Measurements from ENCODE around the gene TBXAS1.

DNA sequence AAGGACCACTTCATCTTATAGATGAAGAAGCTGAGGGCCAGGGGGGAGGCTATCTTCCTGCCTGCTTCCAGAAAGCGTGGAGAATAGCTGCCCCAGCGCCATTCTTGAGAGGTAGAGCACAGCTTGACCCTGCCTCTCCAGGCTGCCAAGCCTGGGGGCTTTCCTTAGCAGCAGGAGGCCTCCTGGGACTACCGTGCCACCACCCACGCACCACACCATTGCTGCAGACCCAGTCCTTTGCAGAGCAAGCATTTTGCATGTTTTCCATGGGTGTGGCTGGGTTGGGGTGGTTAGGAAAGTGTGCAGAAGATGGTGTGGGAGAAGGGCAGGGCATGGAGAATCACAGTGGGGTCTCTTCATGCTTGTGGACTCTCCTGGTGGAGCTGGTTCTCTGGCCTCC is 64.9 kb downstream of the TBXAS1 start:
- TF ChIP-seq, protein P1, sequence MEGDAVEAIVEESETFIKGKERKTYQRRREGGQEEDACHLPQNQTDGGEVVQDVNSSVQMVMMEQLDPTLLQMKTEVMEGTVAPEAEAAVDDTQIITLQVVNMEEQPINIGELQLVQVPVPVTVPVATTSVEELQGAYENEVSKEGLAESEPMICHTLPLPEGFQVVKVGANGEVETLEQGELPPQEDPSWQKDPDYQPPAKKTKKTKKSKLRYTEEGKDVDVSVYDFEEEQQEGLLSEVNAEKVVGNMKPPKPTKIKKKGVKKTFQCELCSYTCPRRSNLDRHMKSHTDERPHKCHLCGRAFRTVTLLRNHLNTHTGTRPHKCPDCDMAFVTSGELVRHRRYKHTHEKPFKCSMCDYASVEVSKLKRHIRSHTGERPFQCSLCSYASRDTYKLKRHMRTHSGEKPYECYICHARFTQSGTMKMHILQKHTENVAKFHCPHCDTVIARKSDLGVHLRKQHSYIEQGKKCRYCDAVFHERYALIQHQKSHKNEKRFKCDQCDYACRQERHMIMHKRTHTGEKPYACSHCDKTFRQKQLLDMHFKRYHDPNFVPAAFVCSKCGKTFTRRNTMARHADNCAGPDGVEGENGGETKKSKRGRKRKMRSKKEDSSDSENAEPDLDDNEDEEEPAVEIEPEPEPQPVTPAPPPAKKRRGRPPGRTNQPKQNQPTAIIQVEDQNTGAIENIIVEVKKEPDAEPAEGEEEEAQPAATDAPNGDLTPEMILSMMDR (IDR thresholded peaks at IDR 0.05; ENCODE audit: low read depth, low read length, poor library complexity, severe bottlenecking), result no peak
- TF ChIP-seq EZH2phosphoT487 (IDR thresholded peaks at IDR 0.05; ENCODE audit: borderline replicate concordance, low read length), result no peak

Data from DOHH2 (cell line).